HG02623 (cell line): Measurements from ENCODE around the gene ZNF180.
"Not testable (repeated sequence)": the region's sequence is repeated elsewhere in the genome, so short reads cannot be mapped to it uniquely, and the experiment has no call there.

Experiments used
- ATAC-seq: cut with Tn5 transposase; IDR thresholded peaks from one replicate; pipeline ENCODE4 v1.9.1; 2021; ENCODE audit warnings: moderate library complexity; ENCODE audit not compliant: unreplicated experiment

The ZNF180 gene

DNA sequence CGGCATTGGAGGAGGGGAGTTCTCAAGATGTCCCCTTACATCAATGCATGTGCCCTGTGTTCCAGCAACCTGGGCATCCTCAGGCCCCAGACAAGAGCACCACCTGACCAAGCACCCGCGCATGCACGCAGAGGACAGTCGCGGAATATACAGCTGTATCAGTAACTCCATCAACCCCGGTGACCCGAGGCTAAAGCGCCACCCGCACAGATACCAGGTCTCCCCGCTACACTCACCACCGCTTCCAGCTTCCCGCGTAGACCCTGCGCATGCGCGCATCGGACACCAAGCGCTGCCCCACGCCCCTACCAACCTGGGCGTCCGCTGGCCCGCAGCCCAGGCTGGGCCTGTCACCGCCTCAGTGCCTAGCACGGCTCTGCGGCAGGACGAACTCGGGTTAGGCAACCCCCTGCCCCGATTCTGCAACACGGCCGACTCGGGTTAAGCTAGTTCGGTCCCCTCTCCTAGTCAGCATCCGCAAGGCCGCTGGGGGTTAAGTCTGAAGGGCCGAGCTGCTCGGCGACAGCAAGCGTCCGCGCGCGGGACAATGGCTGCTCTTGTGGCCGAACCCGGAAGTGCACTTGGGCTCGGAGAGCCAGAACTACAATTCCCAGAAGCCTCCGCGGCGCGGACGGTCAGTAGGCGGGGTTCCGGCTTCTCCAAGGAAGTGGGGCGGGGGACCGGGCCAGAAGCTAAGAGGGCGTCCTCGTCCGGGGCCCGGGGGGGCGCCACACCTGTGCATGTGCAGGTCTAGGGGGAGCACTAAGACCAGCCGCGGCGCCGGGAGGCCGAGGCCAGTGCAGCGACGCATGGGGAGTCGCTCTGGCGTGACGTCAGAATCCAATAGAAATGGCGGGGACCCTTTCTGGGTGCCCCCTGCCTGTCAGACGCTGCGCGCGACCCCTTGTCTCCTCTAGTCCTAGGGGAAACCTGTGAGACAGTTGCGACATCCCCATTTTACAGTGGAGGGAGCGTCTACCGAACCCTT, at the start of gene ZNF180:
ZNF180 (minus strand) TSS at position 561 of the 988 bp plus-strand sequence. CDS start 3,188 bp downstream, outside the sequence.
- ATAC-seq = peak; percentile 86

DNA sequence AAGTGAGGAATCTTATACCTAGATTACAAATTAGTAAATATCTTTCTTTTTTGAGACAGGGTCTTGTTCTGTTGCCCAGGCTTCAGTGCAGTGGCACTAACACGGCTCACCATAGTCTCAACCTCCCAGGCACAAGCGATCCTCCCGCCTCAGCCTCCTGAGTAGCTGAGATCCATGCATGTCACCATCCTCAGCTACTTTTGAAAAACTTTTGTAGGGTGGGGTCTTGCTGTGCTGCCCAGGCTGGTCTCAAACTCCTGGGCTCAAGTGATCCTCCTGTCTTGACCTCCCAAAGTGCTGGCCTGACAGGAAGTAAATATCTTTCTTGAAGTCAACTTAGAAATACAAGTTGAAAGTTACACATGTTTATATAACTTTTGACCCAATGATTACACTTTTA, 49.2 kb upstream of the ZNF180 start:
- ATAC-seq = no peak

DNA sequence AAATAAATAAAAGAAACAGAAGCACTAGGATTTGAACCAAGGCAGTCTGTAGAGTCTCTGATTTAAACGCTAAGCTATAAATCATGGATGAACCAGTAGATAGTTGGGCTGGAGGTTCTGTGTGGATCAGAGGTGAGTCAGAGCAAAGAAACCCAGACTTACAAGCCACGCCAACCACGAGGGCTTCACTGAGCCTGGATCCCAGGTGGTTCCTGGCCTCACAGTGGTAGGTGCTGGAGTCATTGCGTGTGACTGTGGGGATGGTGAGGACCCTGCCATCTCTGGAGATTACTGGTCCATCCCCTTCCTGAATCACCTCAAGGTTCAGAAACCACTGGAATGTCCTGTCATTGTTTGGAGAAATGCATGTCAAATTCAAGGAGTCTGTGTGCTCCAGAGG, 48.4 kb upstream of the ZNF180 start:
- no peak for ATAC-seq

DNA sequence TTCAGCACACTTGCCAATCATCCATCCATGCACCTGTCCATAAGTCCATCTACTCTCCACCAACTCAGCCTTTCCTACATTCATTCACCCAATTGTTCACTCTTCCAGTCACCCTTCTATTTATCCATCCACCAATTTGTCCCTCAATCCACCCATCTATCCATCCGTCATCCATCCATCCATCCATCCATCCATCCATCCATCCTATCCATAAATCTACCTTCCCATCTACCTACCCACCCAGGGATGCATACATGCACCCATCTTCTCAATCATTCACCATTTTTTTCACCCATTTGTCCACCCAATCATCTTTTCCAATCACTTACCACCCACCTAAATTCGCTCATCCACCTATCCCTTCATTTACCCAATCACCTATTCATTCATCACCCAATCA, 43.7 kb upstream of the ZNF180 start:
- ATAC-seq = no peak

- no peak for ATAC-seq
Measured at GRCh38 chr19:44542671-44543070, 42.3 kb upstream of the ZNF180 start.

DNA sequence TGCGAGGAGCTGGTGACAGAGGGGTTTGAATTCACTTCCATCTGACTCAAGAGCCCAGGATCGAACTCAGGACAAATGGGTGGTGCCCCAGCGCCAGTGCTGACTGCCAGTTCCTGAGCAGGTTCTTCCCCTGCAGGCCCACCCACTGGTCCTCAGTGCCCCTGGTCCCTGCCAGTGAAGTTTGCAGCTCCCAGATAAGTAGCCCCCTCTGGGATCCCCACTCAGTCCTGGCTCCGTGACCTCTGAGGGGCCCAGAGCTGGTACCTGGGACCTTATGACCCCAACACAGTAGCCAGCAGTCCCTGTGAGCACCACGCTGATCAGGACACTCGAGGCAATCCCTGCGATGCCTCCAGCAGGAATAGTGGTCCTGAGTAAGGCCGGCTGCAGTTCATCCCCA, 40.4 kb upstream of the ZNF180 start:
- ATAC-seq = no peak

DNA sequence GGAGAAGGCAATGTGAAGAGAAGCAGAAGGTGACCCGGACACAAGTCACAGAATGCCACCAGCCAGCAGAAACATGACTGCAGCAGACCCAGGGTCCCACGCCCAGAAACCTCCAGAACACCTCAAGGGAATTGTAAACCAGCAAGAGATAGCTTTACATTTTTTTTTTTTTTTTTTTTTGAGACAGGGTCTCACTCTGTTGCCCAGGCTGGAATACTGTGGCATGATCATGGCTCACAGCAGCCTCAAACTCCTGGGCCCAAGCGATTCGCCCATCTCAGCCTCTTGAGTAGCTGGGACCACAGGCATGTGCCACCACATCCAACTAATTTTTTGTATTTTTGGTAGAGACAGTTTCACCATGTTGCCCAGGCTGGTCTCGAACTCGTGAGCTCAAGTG, 39.7 kb upstream of the ZNF180 start:
- no peak for ATAC-seq

- no peak for ATAC-seq
Measured at GRCh38 chr19:44539236-44539826, 39.0 kb upstream of the ZNF180 start.

DNA sequence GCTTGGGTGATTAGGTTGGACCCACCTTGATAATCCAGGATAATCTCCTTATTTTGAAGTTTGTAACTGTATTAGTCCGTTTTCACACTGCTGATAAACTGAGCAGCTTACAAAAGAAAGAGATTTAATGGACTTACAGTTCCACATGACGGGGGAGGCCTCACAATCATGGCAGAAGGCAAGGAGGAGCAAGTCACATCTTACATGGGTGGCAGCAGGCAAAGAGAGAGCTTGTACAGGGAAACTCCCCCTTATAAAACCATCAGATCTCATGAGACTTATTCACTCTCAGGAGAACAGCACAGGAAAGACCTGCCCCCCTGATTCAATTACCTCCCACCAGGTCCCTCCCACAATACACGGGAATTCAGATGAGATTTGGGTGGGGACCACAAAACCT, 35.0 kb upstream of the ZNF180 start:
- not testable (repeated sequence) for ATAC-seq

DNA sequence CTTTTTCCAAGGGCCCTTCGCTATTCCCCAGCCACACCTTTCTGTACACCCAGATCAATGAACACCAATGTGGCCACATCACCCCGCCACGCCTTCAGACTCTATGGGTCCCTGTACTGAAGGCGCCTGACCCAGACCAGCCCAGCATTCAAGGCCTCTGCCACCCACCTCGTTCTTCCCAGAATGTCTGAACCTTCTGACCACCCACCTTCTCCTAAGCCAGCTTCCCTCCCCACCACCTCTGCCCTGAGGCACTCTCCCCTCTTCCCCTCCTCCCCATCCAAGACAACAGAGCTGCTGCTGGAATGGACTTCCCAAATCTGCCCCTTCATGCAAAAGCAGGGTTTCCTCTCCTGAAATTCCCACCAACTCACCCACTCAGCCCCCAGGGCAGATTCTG, 32.5 kb upstream of the ZNF180 start:
- no peak for ATAC-seq

DNA sequence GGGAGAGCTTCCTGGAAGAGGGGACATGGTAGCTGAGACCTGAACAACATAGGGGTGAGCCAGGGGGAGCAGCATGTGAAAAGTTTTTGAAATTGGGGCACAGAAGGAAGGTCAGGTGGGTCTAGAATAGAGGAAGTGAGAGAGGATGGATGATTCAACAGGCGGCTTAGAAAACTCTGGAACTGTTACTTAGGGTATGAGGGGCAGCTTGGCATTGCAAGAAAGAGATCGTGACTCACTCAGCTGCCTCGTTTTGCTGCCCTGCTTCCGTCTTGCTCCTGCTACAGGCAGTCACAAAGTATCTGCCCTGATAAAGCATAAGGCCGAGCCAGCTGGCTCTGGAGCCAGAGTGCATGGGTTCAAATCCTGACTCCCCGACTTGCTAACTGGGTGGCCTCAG, 30.5 kb upstream of the ZNF180 start:
- ATAC-seq = no peak

DNA sequence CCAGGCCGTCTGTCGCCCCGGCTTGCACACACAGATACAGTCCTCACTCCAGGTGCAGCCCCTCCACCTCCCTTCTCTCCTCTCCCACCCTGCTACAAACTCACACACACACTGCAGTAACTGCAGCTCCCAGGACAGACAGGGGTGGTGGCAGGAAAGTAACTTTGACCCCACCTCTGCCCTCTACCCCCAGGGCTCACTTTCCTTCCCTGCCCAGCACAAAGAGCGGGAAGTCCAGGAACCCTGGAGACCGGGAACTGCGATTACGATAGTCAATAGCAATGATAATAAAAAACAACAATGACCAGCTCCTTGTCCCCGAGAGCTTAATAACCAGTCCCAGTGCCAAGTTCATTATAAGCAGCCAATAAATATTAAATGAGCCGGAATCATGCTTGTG, 29.2 kb upstream of the ZNF180 start, which contains the start of gene CEACAM20:
CEACAM20 (minus strand) TSS at position 140 of the 400 bp plus-strand sequence. CDS start 166 bp downstream, outside the sequence.
- no peak for ATAC-seq

DNA sequence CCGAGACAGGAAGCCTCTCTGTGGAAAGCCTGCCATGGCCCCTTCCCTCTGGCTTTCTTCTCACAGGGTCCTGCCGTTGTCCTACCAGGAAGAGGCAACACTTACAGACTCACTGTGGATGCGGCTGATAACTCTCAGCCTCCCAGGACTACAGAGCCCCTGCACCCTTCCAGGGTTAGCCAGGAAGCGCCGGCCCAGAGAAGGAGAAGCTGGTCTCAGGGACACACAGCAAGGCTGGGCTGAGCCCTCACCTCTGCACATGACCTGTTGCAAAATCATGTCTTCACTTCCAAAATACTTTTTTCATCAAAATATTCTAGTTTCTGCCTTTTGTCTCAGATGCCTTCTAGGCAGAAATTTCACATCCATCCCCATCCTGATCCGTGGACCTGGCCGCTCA, 27.2 kb upstream of the ZNF180 start:
- no peak for ATAC-seq

DNA sequence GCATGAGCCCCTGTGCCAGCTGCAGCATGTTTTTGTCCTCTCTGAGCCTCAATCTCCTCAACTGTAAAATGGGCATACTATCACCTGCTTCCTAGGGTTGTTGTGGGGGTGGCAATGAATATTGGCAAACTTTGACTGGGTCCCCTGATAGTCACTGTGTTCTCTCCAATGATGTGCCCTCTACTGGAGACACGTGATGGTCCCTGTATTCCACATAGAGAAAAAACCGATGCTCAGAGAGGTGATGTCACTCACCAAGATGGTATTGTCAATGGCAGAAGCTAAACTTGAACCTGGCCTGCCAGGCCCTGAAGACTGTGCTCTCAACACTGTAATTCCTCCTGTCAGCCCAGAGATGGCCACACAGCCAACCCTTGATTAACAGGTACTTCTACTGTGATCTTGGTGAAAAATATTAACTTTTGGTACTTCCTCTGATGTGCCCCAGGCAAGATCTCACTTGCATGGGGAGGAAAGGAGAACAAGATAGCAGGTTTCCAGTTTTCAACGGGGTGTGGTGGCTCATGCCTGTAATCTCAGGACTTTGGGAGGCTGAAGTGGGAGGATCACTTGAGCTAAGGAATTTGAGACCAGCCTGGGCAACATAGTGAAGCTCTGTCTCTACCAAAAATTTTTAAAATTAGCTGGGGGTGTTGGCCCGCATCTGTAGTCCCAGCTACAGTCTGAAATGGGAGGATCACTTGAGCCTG, 25.6 kb upstream of the ZNF180 start:
- ATAC-seq = no peak

GRCh38 chr19:44521370-44521769, 21.0 kb upstream of the ZNF180 start:
- ATAC-seq = no peak

DNA sequence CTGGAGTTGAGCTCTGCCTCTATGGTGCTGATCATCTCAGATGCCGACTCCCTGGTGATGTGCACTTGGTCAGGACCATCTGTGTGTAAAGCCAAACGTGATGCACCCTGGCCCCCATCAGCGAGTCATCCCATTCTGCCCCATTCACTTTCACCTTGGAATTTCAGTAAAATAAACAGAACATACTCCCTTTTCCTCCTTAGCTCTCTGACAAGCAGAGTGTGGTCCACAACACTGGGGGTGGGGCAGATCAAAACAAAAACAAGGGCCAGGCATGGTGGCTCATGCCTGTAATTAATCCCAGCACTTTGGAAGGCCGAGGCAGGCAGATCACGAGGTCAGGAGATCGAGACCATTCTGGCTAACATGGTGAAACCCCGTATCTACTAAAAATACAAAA, 16.8 kb upstream of the ZNF180 start:
- no peak for ATAC-seq

- no peak for ATAC-seq
Measured at GRCh38 chr19:44515907-44516306, 15.6 kb upstream of the ZNF180 start.

- no peak for ATAC-seq
Measured at GRCh38 chr19:44515031-44515430, 14.7 kb upstream of the ZNF180 start.

DNA sequence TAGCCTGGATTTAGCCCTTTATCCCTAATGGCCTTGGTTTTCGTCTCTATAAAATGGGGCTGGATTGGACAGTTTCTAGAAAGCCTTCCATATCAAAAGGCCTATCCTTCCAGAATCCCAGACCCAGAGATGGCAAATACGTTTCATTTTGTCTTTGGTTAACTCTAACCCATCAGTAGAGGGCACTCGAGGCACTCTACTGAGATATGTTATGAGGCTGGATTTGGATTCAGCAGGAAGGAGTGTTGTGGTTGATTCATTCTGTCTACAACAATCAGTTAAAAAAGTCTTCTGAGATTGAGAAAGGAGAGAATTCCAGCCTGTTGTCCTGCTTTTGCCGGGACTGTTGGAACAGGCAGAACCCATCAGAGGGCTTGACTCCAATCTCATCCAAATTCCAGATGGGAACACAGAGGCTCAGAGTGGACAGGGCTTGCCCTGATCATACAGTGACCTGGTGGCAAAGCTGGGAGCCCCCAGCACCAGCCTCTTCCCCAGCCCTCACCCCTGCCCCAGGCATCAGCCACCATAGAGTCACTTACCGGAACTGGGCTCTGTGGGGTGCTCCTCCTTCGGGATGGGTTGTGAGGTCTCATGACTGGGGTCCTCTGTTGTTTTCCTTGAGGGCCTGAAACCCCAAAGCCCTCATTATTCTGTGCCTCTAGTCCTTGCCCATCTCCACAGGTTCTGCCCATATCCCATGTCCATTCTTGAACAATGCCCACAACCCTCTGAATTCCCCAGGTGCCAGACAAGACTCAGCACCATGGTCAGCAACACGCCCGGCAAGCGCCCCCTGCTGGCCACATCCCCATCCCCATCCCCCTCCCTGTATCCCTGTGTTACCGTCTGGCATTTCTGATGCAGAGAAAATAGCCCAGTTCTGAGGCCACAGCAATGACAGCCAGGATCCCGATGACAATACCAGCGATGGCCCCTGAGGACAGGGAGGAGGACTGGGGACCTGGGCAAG, 12.3 kb upstream of the ZNF180 start:
- ATAC-seq = no peak

- no peak for ATAC-seq
Measured at GRCh38 chr19:44509478-44509877, 9.2 kb upstream of the ZNF180 start.
